ENCODE results near the gene TMEM97. TPM values are rescaled to one million over a fixed set of nuclear protein-coding genes. Genes with fewer than 3 reads are reported as not detected.

Gene TMEM97
- polyA plus RNA-seq, 3 donors: 1.3 to 1.5 (median 1.4) TPM

DNA sequence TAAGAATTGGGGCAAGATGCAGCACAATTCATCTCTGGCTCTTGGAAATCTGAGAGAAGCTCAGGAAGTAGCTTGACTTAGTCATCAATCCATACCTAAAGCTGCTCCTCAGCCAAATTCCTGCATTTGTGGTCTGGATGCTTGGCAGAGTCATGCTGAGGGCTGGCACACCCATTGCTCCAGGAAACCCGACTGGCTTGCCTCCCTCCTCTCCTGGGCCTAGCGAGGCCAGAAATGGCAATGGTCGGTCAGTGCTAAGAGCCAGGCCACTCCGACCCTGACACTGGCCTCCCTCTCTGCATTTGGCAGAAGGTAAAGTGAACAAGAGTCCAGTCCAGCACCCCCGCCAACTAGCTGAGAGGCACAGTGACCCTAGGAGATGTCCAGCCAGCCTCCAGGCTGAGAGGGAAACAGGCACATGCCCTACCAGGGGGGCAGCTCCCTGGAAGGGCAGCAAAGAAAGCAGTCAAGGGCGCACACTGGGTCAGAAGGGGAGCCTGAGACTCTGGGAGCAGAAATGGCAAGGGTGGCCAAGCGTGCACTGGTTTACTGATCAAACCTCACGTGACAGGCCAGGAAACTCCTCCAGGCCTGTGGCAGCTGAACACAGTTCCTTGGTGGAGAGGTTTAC, 28.4 kb downstream of the TMEM97 start:
- Histone ChIP-seq H3K27ac (ENCODE audit: low read depth in 1 of 2, low read length in 2 of 2) (no peak overlapping the region), H3K4me1 (ENCODE audit: control insufficient read depth in 1 of 2, insufficient read depth in 2 of 2, low read length in 2 of 2) (no peaks in the 10 kb centered on the region), H3K4me3 (replicated peaks in 1 of 3; ENCODE audit: low read depth in 2 of 3, low read length in 3 of 3) (no peak overlapping the region), H3K9me3 (replicated peaks in 1 of 2; ENCODE audit: control insufficient read depth in 1 of 2, insufficient read depth in 1 of 2, low read length in 2 of 2) (no peaks in the 10 kb centered on the region), H3K36me3 (replicated peaks in 1 of 2; ENCODE audit: control insufficient read depth in 1 of 2, insufficient read depth in 2 of 2, low read length in 2 of 2) (peaks cover 92 to 98% of the 10 kb centered on the region in 2 donors), H4K20me1 (ENCODE audit: insufficient read depth, low read length) (no peaks in the 10 kb centered on the region), H3K4me2 (replicated peaks; ENCODE audit: extremely low read depth, low read length, poor library complexity, severe bottlenecking) (no peak overlapping the region), H3K9ac (ENCODE audit: insufficient read depth, low read length, poor library complexity, severe bottlenecking) (no peak overlapping the region), H3K27me3 (ENCODE audit: control insufficient read depth in 2 of 2, insufficient read depth in 2 of 2, low read length in 2 of 2) (no peaks in the 10 kb centered on the region), H2AFZ (ENCODE audit: insufficient read depth, low read depth, low read length, poor library complexity, severe bottlenecking) (no peak overlapping the region), H3K79me2 (ENCODE audit: insufficient read depth, low read length) (no peaks in the 10 kb centered on the region)
- H3K27me3 Mint-ChIP-seq (ENCODE audit: low read depth in 3 of 3): no peaks in the 10 kb centered on the region
- H3K4me3 Mint-ChIP-seq: no peak overlapping the region
- peak overlapping the region in 3 of 7 donors; percentile 3 to 54 (median 37) for H3K27ac Mint-ChIP-seq
- no peaks in the 10 kb centered on the region for H3K4me1 Mint-ChIP-seq
- TF ChIP-seq, protein P1, sequence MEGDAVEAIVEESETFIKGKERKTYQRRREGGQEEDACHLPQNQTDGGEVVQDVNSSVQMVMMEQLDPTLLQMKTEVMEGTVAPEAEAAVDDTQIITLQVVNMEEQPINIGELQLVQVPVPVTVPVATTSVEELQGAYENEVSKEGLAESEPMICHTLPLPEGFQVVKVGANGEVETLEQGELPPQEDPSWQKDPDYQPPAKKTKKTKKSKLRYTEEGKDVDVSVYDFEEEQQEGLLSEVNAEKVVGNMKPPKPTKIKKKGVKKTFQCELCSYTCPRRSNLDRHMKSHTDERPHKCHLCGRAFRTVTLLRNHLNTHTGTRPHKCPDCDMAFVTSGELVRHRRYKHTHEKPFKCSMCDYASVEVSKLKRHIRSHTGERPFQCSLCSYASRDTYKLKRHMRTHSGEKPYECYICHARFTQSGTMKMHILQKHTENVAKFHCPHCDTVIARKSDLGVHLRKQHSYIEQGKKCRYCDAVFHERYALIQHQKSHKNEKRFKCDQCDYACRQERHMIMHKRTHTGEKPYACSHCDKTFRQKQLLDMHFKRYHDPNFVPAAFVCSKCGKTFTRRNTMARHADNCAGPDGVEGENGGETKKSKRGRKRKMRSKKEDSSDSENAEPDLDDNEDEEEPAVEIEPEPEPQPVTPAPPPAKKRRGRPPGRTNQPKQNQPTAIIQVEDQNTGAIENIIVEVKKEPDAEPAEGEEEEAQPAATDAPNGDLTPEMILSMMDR (IDR thresholded peaks at IDR 0.05): no peak
- 99% methylated on average over 6 of the region's 8 CpGs for WGBS (ENCODE audit: insufficient coverage)
- H3K9me3 Mint-ChIP-seq: no peaks in the 10 kb centered on the region
- no peak for DNase-seq
- intact Hi-C loops (cut with micrococcal nuclease): no loop called here
- peaks cover 84 to 99% of the 10 kb centered on the region in 2 donors for H3K36me3 Mint-ChIP-seq

DNA sequence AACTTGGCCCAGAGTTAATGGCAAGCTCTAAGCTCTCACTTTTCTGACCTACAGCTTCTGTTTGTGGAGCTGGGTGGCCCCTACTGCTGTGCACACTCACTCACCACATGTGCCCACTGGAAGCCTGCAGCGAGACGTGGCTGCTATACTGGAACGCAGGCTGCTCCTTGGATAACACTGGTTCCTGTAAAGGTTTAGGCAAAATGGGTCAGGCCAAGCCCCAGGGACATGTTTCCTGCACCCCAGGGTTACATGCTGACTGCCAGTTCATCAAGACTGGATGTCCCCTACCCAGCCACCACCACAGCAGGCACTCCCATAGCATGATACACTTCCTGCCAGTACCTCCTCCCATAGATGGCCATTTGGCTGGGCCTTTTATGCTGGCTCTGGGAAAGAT, 30.0 kb downstream of the TMEM97 start:
- no peak overlapping the region for H3K27ac ChIP-seq (ENCODE audit: low read depth in 1 of 2, low read length in 2 of 2)
- H3K9me3 ChIP-seq (replicated peaks in 1 of 2; ENCODE audit: control insufficient read depth in 1 of 2, insufficient read depth in 1 of 2, low read length in 2 of 2): no peaks in the 10 kb centered on the region
- H3K9ac ChIP-seq (ENCODE audit: insufficient read depth, low read length, poor library complexity, severe bottlenecking): no peak overlapping the region
- DNase-seq: no peak
- H3K4me1 ChIP-seq (ENCODE audit: control insufficient read depth in 1 of 2, insufficient read depth in 2 of 2, low read length in 2 of 2): no peaks in the 10 kb centered on the region
- H3K36me3 ChIP-seq (replicated peaks in 1 of 2; ENCODE audit: control insufficient read depth in 1 of 2, insufficient read depth in 2 of 2, low read length in 2 of 2): peaks cover 90 to 99% of the 10 kb centered on the region in 2 donors
- Mint-ChIP-seq H3K27ac (no peak overlapping the region), H3K36me3 (peaks cover 83 to 98% of the 10 kb centered on the region in 2 donors), H3K27me3 (ENCODE audit: low read depth in 3 of 3) (no peaks in the 10 kb centered on the region), H3K4me3 (no peak overlapping the region), H3K4me1 (no peaks in the 10 kb centered on the region), H3K9me3 (no peaks in the 10 kb centered on the region)
- TF ChIP-seq, protein P1 (IDR thresholded peaks at IDR 0.05): no peak
- intact Hi-C loops (cut with micrococcal nuclease): no loop called here
- 100% methylated on average over 1 of the region's 3 CpGs for WGBS (ENCODE audit: insufficient coverage)
- H3K4me2 ChIP-seq (replicated peaks; ENCODE audit: extremely low read depth, low read length, poor library complexity, severe bottlenecking): no peak overlapping the region
- H2AFZ ChIP-seq (ENCODE audit: insufficient read depth, low read depth, low read length, poor library complexity, severe bottlenecking): no peak overlapping the region
- H3K4me3 ChIP-seq (replicated peaks in 1 of 3; ENCODE audit: low read depth in 2 of 3, low read length in 3 of 3): no peak overlapping the region
- H4K20me1 ChIP-seq (ENCODE audit: insufficient read depth, low read length): no peaks in the 10 kb centered on the region
- H3K27me3 ChIP-seq (ENCODE audit: control insufficient read depth in 2 of 2, insufficient read depth in 2 of 2, low read length in 2 of 2): no peaks in the 10 kb centered on the region
- H3K79me2 ChIP-seq (ENCODE audit: insufficient read depth, low read length): no peaks in the 10 kb centered on the region

Data from CD14-positive monocyte (primary cell).